ENCODE data around the gene CCDC18.
"Not testable (repeated sequence)": the region's sequence is repeated elsewhere in the genome, so short reads cannot be mapped to it uniquely, and the experiment has no call there.

DNA sequence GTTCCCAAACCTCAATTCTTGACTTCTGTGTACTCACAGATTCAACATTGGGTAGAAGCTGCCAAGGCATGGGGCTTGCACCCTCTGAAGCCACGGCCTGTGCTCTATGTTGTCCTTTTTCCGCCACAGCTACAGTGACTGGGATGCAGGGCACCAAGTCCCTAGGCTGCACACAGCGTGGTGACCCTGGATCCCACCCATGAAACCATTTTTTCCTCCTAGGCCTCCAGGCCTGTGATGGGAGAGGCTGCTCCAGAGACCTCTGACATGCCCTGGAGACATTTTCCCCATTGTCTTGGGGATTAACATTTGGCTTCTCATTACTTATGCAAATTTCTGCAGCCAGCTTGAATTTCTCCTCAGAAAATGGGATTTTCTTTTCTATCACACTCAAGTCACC is 62.7 kb downstream of the CCDC18 start:
- TF ChIP-seq EZH2 (IDR thresholded peaks at IDR 0.05; ENCODE audit: borderline replicate concordance, low read length): not testable (repeated sequence)
- TF ChIP-seq, protein P1, sequence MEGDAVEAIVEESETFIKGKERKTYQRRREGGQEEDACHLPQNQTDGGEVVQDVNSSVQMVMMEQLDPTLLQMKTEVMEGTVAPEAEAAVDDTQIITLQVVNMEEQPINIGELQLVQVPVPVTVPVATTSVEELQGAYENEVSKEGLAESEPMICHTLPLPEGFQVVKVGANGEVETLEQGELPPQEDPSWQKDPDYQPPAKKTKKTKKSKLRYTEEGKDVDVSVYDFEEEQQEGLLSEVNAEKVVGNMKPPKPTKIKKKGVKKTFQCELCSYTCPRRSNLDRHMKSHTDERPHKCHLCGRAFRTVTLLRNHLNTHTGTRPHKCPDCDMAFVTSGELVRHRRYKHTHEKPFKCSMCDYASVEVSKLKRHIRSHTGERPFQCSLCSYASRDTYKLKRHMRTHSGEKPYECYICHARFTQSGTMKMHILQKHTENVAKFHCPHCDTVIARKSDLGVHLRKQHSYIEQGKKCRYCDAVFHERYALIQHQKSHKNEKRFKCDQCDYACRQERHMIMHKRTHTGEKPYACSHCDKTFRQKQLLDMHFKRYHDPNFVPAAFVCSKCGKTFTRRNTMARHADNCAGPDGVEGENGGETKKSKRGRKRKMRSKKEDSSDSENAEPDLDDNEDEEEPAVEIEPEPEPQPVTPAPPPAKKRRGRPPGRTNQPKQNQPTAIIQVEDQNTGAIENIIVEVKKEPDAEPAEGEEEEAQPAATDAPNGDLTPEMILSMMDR (conservative IDR thresholded peaks at IDR 0.05 in 1 of 2, IDR thresholded peaks at IDR 0.05 in 1 of 2; ENCODE audit: extremely low read depth in 1 of 2, insufficient read depth in 1 of 2, low read depth in 1 of 2, low read length in 2 of 2): not testable (repeated sequence)
